Measurements from ENCODE around the gene BRME1.

Gene BRME1

GRCh38 chr19:13952931-13953531, 47.1 kb upstream of the BRME1 start (continued):
- TF ChIP-seq, protein P1, sequence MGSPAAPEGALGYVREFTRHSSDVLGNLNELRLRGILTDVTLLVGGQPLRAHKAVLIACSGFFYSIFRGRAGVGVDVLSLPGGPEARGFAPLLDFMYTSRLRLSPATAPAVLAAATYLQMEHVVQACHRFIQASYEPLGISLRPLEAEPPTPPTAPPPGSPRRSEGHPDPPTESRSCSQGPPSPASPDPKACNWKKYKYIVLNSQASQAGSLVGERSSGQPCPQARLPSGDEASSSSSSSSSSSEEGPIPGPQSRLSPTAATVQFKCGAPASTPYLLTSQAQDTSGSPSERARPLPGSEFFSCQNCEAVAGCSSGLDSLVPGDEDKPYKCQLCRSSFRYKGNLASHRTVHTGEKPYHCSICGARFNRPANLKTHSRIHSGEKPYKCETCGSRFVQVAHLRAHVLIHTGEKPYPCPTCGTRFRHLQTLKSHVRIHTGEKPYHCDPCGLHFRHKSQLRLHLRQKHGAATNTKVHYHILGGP (tag by site-specific recombination; IDR thresholded peaks at IDR 0.05): no peak
- TF ChIP-seq ZFP3 (tag by site-specific recombination; IDR thresholded peaks at IDR 0.05; ENCODE audit: low read depth): no peak
- no peak for TF ChIP-seq MYNN (tag by site-specific recombination; IDR thresholded peaks at IDR 0.05; ENCODE audit: borderline replicate concordance)
- no peak for TF ChIP-seq YY1 (tag by site-specific recombination; IDR thresholded peaks at IDR 0.05)
- TF ChIP-seq SP2 (tag by site-specific recombination; IDR thresholded peaks at IDR 0.05): peak; percentile 28; the same call in 1 of the 2 replicates
- no peak for TF ChIP-seq ZNF146 (tag by site-specific recombination; IDR thresholded peaks at IDR 0.05)
- TF ChIP-seq ZNF404 (tag by site-specific recombination; IDR thresholded peaks at IDR 0.05): no peak
- TF ChIP-seq ZFP37 (tag by site-specific recombination; IDR thresholded peaks at IDR 0.05): no peak
- no peak for TF ChIP-seq ZNF837 (tag by site-specific recombination; IDR thresholded peaks at IDR 0.05)
- TF ChIP-seq, protein P2, sequence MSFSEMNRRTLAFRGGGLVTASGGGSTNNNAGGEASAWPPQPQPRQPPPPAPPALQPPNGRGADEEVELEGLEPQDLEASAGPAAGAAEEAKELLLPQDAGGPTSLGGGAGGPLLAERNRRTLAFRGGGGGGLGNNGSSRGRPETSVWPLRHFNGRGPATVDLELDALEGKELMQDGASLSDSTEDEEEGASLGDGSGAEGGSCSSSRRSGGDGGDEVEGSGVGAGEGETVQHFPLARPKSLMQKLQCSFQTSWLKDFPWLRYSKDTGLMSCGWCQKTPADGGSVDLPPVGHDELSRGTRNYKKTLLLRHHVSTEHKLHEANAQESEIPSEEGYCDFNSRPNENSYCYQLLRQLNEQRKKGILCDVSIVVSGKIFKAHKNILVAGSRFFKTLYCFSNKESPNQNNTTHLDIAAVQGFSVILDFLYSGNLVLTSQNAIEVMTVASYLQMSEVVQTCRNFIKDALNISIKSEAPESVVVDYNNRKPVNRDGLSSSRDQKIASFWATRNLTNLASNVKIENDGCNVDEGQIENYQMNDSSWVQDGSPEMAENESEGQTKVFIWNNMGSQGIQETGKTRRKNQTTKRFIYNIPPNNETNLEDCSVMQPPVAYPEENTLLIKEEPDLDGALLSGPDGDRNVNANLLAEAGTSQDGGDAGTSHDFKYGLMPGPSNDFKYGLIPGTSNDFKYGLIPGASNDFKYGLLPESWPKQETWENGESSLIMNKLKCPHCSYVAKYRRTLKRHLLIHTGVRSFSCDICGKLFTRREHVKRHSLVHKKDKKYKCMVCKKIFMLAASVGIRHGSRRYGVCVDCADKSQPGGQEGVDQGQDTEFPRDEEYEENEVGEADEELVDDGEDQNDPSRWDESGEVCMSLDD (tag by site-specific recombination; IDR thresholded peaks at IDR 0.05): no peak
- no peak for TF ChIP-seq ZBTB20 (tag by site-specific recombination; IDR thresholded peaks at IDR 0.05)
- TF ChIP-seq KLF7 (tag by site-specific recombination; IDR thresholded peaks at IDR 0.05; ENCODE audit: borderline replicate concordance): no peak
- no peak for TF ChIP-seq ZNF19 (tag by site-specific recombination; IDR thresholded peaks at IDR 0.05; ENCODE audit: low read depth)
- no peak for TF ChIP-seq HOXA7 (CRISPR knock-in tag; IDR thresholded peaks at IDR 0.05; ENCODE audit: borderline replicate concordance)
- TF ChIP-seq ZNF513 (tag by site-specific recombination; IDR thresholded peaks at IDR 0.05): no peak
- no peak for TF ChIP-seq PRDM2 (tag by site-specific recombination; IDR thresholded peaks at IDR 0.05; ENCODE audit: borderline replicate concordance)
- no peak for TF ChIP-seq ZNF223 (tag by site-specific recombination; IDR thresholded peaks at IDR 0.05)
- no peak for TF ChIP-seq TRIM28 (IDR thresholded peaks at IDR 0.05; ENCODE audit: borderline replicate concordance, low read length)
- TF ChIP-seq, protein P3, sequence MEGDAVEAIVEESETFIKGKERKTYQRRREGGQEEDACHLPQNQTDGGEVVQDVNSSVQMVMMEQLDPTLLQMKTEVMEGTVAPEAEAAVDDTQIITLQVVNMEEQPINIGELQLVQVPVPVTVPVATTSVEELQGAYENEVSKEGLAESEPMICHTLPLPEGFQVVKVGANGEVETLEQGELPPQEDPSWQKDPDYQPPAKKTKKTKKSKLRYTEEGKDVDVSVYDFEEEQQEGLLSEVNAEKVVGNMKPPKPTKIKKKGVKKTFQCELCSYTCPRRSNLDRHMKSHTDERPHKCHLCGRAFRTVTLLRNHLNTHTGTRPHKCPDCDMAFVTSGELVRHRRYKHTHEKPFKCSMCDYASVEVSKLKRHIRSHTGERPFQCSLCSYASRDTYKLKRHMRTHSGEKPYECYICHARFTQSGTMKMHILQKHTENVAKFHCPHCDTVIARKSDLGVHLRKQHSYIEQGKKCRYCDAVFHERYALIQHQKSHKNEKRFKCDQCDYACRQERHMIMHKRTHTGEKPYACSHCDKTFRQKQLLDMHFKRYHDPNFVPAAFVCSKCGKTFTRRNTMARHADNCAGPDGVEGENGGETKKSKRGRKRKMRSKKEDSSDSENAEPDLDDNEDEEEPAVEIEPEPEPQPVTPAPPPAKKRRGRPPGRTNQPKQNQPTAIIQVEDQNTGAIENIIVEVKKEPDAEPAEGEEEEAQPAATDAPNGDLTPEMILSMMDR (tag by site-specific recombination; IDR thresholded peaks at IDR 0.05): peak; percentile 53
- TF ChIP-seq ZNF18 (tag by site-specific recombination; IDR thresholded peaks at IDR 0.05): no peak
- TF ChIP-seq ZNF501 (tag by site-specific recombination; IDR thresholded peaks at IDR 0.05): no peak
- no peak for TF ChIP-seq ELK4 (IDR thresholded peaks at IDR 0.05; ENCODE audit: borderline replicate concordance, low read depth, low read length)
- TF ChIP-seq GLIS2 (tag by site-specific recombination; IDR thresholded peaks at IDR 0.05): peak; percentile 50
- no peak for TF ChIP-seq ZNF621 (tag by site-specific recombination; IDR thresholded peaks at IDR 0.05)

All from HEK293 (cell line).